ENCODE results near the gene PADI3.

- TF ChIP-seq, protein P1, sequence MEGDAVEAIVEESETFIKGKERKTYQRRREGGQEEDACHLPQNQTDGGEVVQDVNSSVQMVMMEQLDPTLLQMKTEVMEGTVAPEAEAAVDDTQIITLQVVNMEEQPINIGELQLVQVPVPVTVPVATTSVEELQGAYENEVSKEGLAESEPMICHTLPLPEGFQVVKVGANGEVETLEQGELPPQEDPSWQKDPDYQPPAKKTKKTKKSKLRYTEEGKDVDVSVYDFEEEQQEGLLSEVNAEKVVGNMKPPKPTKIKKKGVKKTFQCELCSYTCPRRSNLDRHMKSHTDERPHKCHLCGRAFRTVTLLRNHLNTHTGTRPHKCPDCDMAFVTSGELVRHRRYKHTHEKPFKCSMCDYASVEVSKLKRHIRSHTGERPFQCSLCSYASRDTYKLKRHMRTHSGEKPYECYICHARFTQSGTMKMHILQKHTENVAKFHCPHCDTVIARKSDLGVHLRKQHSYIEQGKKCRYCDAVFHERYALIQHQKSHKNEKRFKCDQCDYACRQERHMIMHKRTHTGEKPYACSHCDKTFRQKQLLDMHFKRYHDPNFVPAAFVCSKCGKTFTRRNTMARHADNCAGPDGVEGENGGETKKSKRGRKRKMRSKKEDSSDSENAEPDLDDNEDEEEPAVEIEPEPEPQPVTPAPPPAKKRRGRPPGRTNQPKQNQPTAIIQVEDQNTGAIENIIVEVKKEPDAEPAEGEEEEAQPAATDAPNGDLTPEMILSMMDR (IDR thresholded peaks at IDR 0.05): no peak
- TF ChIP-seq EP300 (IDR thresholded peaks at IDR 0.05; ENCODE audit: low read depth): no peak
- TF ChIP-seq POLR2A (IDR thresholded peaks at IDR 0.05): no peak
Measured at GRCh38 chr1:17306407-17306806, 57.5 kb downstream of the PADI3 start.
